ENCODE data around the gene ZDHHC16. TPM values are rescaled to one million over a fixed set of nuclear protein-coding genes. Genes with fewer than 3 reads are reported as not detected.

ZDHHC16 gene
- total RNA-seq, 2 donors from 2014 or later, result 31.4 to 57.0 TPM

GRCh38 chr10:97452352-97452751 lies 6.4 kb downstream of the ZDHHC16 start:
- TF ChIP-seq, protein P1, sequence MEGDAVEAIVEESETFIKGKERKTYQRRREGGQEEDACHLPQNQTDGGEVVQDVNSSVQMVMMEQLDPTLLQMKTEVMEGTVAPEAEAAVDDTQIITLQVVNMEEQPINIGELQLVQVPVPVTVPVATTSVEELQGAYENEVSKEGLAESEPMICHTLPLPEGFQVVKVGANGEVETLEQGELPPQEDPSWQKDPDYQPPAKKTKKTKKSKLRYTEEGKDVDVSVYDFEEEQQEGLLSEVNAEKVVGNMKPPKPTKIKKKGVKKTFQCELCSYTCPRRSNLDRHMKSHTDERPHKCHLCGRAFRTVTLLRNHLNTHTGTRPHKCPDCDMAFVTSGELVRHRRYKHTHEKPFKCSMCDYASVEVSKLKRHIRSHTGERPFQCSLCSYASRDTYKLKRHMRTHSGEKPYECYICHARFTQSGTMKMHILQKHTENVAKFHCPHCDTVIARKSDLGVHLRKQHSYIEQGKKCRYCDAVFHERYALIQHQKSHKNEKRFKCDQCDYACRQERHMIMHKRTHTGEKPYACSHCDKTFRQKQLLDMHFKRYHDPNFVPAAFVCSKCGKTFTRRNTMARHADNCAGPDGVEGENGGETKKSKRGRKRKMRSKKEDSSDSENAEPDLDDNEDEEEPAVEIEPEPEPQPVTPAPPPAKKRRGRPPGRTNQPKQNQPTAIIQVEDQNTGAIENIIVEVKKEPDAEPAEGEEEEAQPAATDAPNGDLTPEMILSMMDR (IDR thresholded peaks at IDR 0.05), result no peak
- Histone ChIP-seq H3K27me3 (no peaks in the 10 kb centered on the region), H3K27ac (no peak overlapping the region), H3K4me3 (no peak overlapping the region), H3K4me1 (no peaks in the 10 kb centered on the region), H3K9ac (ENCODE audit: low read depth in 2 of 2, low read length in 2 of 2) (no peak overlapping the region), H3K9me3 (no peaks in the 10 kb centered on the region), H3K36me3 (peaks cover 5% of the 10 kb centered on the region)
- DNase-seq, result no peak
- intact Hi-C loops (cut with DNase I), result no loop called here

DNA sequence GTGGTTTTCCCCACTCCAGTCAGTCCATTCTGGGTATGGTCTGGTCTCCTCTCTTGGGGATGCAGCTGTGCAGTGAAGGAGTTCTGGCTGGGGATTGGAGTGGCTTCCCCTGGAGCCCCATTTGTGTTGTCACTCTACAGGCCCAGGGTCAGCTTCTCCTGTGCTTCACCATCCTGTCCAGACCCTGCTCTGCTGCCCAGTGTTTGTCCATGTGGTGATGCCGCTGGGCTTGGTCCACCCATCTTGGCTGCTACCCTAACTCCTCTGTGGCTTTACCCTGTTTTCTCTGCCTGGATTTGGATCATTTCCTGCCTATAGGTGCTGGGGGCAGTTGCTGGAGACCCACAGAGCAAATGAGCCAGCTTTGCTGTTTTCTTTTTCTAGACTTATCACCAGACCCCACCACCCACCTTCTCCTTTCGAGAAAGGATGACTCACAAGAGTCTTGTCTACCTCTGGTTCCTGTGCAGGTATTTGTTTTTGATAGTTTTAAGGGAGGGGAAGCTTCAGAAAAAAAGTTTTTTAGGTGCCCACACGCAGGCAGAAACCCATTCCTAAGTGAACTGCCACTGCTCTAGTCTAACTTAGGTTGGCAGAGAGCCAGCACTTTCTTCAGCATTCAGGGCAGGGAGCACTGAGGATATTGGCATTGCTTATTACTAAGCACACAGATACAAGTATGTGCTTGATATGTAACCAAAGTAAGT lies 8.5 kb downstream of the ZDHHC16 start:
- intact Hi-C loops (cut with DNase I), result no loop called here
- Histone ChIP-seq H3K9me3 (no peaks in the 10 kb centered on the region), H3K36me3 (peaks cover 22% of the 10 kb centered on the region), H3K4me3 (no peak overlapping the region), H3K4me1 (no peaks in the 10 kb centered on the region), H3K27me3 (no peaks in the 10 kb centered on the region), H3K9ac (ENCODE audit: low read depth in 2 of 2, low read length in 2 of 2) (no peak overlapping the region), H3K27ac (no peak overlapping the region)
- no peak for DNase-seq
- TF ChIP-seq, protein P1 (IDR thresholded peaks at IDR 0.05), result no peak

GRCh38 chr10:97456034-97456685 lies 10.2 kb downstream of the ZDHHC16 start:
- intact Hi-C loops (cut with DNase I), result no loop called here
- H3K27ac ChIP-seq, result no peak overlapping the region
- no peaks in the 10 kb centered on the region for H3K27me3 ChIP-seq
- H3K4me1 ChIP-seq, result no peaks in the 10 kb centered on the region
- H3K4me3 ChIP-seq, result no peak overlapping the region
- no peak overlapping the region for H3K9ac ChIP-seq (ENCODE audit: low read depth in 2 of 2, low read length in 2 of 2)
- peaks cover 28% of the 10 kb centered on the region for H3K36me3 ChIP-seq
- TF ChIP-seq, protein P1 (IDR thresholded peaks at IDR 0.05), result no peak
- H3K9me3 ChIP-seq, result no peaks in the 10 kb centered on the region
- DNase-seq, result no peak

- Histone ChIP-seq H3K9me3 (no peaks in the 10 kb centered on the region), H3K4me1 (no peaks in the 10 kb centered on the region), H3K27ac (no peak overlapping the region), H3K9ac (ENCODE audit: low read depth in 2 of 2, low read length in 2 of 2) (no peak overlapping the region), H3K27me3 (no peaks in the 10 kb centered on the region), H3K4me3 (no peak overlapping the region), H3K36me3 (peaks cover 28% of the 10 kb centered on the region)
- DNase-seq, result no peak
- TF ChIP-seq, protein P1 (IDR thresholded peaks at IDR 0.05), result no peak
- intact Hi-C loops (cut with DNase I), result no loop called here
Measured at GRCh38 chr10:97456686-97457065, 10.7 kb downstream of the ZDHHC16 start.

DNA sequence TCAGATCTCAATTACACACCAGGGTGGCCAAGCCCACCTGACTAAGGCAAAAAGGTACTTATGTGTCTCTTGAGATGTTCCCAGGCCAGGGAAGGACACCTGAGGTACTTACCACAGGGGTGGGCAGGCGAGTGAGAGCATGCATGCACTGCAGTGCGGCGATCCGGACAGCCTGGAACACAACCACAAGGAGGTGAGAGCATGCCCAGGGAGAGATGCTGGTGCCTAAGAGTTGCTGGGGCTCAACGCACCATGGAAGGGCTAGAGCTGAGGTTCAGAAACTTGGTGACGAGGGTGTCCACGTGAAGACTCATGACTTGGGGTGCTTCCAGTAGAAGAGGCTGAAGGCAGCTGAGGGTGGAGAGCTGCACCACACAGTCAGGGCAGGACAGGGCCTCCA lies 13.1 kb downstream of the ZDHHC16 start:
- TF ChIP-seq, protein P1 (IDR thresholded peaks at IDR 0.05), result no peak
- Histone ChIP-seq H3K27me3 (no peaks in the 10 kb centered on the region), H3K4me1 (no peaks in the 10 kb centered on the region), H3K4me3 (no peak overlapping the region), H3K36me3 (peaks cover 37% of the 10 kb centered on the region), H3K27ac (no peak overlapping the region), H3K9ac (ENCODE audit: low read depth in 2 of 2, low read length in 2 of 2) (no peak overlapping the region), H3K9me3 (no peaks in the 10 kb centered on the region)
- intact Hi-C loops (cut with DNase I), result no loop called here
- no peak for DNase-seq
